Right hindlimb (tissue), 1 donor: Measurements from ENCODE around the gene LAIR1.
"Not testable (repeated sequence)": the region's sequence is repeated elsewhere in the genome, so short reads cannot be mapped to it uniquely, and the experiment has no call there.

ENCODE experiments used
- DNase-seq: peaks from one replicate; pipeline ENCODE4 v3.0.0-alpha.2; 2018

Gene LAIR1

DNA sequence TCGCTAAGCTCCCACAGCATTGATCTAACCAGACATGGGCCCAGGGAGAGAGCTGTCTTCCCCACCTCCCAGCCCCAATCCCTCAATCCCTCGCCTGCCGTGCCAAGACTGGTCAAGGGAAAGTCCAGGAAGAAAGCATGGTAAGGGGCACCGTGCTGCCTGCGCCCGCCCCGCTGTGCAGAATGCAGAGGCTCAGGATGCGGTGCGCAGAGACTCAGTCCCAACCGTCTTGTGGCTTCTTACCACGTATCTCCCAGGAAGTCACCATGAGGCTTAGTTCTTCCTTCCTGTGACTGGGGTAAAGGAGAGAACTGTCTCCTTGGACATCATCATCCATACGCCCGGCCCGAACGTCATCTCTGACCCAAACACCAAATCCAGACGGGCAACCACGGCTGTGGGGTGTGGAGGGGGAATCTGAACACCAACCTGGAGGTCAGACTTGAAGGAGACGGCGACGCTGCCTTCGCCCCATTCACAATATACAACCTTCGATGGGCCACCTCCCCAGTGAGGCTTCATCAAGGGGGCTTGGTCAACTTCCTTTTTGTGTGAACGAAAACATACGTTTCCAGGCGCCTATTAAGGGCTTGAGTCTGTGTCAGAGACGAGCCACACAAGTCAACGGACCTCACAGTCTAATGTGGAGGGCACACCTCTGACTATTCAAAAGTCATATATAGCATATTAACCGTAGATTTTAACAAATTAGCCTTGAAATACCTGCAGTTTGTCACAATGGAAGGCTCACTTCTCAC, 10.6 kb upstream of the LAIR1 start:
- DNase-seq, result not testable (repeated sequence)

DNA sequence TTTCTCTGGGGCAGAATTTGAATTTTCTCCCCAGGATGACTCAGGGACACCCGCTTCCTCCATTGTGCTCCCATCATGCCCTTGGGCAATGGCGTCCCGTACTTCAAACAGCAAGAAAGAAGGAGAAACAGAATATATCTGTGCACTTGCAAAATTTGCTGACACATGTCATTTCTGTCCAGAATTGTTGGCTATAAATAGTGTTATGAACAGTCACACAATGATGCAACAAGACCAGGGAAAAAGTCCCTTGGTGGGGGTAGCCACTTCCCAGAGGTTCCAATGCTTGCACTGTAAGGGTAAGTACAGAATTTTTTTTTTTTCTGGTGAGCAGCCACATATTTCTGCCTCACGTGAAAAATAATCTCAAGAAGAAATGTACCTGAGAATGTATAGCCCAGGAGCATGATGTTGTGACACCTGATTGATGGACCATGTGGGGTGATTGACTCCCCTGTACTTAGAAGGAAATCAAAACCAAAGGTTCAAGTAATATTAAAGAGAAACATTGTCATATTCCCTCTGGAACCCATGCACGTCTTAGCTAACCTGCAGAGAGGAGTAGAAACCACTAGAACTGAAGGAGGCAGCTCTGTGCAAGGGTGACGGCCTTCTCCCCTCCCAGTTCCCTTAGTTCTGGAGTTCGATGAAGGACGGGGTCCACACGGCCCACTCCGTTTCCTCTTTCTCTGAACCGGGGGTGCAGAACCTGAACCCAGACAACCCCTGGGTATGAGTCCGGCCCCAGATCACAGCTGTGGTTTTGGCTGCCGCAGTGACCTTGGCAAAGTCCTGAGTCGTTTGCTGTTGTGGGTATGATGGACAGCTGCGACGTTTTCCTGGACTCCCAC, 9.3 kb upstream of the LAIR1 start:
- DNase-seq, result no peak

DNA sequence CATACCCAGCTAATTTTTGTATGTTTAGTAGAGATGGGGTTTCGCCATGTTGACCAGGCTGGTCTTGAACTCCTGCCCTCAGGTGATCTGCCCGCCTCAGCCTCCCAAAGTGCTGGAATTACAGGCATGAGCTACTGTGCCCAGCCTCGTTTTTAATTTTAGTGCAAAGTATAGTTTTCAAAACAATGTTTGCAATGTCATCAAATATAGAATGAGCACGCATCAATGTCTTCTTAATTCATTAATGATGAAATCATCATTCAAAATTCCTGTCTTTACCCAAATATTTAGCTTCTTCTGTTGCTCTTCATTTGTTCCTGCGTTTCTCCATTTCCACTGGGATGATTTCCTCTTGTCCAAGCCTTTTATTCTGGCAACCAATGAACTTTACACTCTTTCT, 6.7 kb upstream of the LAIR1 start:
- DNase-seq, result not testable (repeated sequence)

DNA sequence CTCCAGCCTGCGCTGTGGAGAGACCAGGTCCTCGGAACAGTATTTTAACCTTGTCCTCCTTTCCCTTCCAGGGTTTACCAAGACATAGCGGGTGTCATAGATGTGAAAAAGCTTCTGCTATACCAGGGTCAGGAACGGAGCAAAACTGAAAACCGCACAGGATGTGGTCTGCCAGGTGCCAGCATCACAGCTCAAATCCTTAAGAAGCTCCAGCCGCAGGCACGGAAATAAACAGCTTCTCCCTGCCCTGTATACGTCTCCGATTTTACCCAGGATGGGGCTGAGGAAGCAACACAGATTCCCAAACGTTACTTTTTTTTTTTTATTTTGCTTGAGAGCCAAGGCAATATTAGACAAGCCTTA, 5.7 kb upstream of the LAIR1 start:
- not testable (repeated sequence) for DNase-seq

DNA sequence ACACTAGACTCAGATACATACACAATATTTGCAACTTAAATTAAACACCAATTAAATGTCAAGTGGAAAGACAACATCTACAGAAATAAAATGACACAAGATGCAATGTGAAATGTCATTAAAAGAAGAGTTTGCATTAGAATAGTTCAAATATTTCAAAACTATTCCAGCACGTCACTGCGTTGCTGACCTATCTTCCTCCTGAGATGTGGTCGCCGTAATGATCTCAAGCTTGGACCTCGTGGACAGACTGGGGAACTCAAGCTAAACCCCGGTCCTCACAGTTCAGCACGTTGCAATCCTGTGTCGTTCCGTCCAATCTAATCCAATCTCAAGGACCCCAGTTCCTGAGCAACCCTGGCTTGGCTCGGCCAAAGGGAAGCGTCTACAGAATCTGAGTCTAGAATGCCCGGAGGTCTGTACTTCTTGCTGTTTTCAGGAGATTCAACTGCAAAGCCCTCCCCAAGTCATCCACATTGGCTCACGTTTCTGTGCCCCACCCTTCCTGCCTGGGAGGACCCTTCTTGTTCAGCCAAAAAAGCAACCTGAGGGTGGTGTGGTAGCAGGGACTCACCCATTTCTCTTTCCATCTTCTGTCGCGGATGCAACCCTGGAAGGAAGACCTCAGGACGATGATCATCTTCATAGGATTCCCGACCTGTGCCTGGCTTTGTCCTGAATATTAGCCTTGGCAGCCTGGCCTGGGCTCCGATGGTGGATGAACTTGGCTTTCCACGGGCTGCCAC, 5.1 kb upstream of the LAIR1 start:
- not testable (repeated sequence) for DNase-seq

DNA sequence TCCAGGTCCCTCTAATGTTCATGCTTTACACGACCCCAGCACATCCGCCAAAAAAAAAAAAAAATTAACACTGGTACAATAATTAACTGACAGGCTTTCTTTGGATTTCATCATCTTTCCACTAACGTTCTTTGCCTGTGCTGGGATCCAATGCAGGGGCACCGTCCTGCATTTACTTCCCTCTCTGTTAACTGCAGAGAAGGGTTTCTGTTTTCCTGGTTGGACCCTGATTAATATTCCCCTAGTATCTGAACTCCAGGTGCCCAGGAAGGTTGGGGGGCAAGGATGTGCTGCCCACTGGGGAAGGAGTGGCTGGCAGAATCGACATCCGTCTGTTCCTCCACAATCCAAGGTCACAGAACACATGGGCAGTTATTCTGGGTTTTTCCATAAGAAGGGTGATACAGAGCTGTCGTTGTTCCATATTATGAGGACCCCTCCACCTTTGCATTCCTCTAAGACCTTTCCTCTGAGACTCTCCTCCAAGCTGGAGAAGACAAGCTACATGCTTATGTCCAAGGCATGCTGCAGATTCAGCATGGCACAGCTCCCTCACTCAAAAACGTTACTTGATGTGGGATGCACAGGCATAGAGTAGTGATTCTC, 4.5 kb upstream of the LAIR1 start:
- no peak for DNase-seq

DNA sequence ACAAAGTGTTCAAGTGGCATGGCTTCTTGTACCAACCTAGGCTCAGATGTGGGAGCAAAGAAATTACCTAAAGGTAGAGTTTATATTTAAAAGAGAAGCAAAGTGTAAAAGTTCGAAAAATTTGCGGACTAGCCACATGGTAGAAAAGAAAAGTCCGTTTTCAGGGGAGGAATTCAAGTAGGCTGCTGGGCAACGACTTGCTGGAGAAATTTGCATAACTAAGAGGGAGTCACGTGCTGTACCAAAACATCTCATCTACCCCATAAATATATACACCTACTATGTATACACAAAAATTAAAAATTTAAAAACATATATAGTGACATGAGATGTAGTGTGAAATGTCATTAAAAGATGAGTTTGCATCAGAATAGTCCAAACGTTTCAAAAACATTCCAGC, 2.1 kb upstream of the LAIR1 start:
- DNase-seq, result no peak

DNA sequence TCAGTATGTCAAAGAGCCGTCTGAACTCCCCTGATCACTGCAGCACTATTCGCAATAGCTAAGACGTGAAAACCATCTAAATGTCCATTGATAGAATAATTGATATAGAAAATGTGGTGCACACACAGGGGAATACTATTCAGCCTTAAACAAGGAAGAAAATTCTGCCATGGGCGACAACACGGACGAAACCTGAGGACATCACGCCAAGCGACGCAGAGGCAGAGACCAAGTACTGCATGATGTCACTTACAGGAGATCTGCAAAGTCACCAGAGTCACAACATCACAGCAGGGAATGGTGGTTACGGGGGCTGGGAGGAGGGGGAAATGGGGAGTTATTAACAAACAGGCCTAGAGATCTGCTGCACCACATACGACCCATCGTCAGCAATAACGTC, 1.1 kb upstream of the LAIR1 start:
- not testable (repeated sequence) for DNase-seq

DNA sequence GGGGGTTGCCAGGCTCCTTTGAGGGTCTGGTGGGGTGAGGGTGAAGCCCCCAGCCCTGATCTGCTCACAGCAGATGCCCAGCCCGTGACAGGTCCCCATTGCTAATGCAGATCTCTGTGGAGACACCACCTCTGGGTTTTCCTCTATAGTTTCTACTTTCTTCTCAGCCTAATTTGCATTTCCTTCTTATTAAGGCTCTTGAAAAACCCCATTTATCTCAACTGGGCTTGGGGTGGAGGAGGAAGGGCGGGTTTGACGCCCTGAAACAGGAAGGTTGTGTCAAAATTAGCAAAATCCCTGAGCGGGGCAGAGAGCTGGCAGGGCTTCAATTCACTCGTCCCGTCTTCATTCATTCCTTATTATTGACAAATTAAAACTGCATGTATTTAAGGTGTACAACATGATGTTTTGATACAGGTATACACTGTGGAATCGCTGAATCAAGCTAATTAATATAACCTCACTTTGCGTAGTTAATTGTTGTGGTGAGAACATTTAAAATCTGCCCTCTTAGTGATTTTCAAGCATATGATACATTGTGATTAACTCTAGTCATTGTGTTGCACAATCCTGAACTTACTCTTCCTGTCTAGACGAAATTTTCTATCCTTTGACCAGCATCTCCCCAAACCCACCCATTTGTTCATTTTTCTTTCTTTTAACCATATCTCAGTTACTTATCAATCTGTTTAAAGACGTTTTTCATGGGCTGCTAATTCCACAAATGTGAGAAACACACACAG, 2.9 kb downstream of the LAIR1 start:
- not testable (repeated sequence) for DNase-seq

DNA sequence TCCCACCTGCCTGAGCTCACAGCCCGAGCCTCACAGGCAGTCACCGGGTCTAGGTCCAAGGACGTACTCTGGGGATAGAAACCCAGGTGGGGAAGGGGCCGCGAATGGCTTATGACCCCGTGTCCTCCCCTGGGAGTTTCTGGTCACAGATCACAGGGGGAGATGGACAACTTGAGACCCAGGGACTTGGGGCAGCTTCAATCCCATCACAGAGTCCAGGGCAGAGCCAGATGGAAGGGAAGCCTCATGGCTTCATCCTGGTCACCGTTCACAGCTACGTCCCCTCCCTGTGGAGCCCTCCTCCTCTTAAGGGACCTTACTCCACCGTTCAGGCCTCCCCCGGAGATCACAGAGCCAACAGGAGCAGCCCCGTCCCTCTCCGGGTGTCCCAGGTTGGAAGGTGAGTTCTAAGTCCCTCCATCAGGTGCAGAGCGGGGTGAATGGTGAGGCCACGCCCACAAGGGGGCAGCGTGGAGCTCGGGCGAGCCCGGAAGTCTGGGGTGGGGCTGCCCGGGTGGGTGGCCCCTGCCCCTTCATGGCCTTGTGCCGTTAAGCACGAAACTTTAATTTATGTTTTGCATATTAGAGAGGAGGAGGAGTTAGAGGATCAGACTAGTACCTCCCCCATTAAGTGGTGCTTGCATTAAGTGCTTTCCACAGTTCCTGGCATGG, 5.4 kb downstream of the LAIR1 start:
- DNase-seq, result not testable (repeated sequence)

DNA sequence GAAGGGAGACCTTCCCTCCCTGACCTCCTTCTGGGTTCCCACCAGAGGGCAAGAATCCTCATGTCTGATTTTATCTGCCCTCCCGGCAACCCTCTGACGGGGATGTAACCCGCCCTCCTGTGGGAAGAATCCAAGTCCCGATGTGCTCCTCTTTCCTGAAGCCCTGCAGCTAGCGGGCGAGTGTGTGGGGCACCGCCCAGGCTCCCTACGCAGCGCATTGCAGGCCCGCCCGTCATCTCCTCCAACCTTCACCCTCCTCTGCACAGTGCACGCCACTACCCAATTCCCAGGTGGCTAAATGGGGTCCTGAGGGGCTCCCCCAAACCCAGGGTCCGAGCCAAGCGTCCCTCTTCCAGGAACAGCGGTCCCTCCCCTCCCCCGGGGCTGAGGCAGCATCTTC, 7.3 kb downstream of the LAIR1 start:
- no peak for DNase-seq

DNA sequence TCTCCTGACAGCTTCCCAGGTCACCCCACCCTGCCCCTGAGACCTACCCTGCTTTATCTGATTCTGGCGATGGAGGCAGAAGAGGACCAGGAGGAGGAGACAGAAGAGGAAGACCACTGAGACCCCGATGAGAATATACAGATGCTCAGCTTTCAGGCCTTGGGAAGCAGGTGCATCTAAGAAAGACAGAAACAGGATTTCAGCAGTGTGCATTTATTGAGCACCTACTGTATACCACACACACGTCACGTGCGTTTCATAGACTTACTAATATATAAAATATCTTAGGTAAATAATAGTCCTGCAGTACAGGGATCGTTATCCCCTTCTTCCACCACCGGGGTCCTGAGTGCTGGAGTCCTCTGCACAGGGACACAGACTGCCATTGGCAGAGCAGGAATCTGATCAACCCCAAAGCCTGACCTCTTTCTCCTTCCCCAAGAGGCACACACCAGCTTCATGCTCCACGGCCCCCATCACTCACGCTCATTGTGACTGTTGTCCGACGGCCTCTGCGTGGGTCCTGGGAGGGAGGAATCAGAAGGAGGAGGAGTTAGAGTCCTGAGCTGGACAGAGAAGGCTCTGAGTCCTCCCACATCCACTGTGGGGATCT, 8.2 kb downstream of the LAIR1 start:
- no peak for DNase-seq

DNA sequence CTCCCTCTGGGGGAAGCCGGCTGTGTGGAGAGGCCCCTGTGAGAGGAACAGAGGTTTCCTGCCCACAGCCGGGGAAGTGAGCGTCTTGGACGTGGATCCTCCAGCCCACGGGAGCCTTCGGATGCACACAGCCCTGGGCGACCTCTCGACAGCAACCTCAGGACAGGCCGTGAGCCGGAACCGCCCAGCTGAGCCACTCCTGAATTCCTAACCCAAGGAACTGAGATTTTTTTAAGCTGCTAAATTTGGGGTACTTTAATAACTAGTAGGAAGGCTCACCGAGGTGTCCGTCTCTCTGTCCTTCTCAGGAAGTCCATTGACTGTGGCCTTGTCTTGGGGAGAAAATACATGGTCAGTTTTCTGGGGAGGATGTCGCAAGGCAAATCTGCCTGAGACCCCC, 9.1 kb downstream of the LAIR1 start:
- no peak for DNase-seq

DNA sequence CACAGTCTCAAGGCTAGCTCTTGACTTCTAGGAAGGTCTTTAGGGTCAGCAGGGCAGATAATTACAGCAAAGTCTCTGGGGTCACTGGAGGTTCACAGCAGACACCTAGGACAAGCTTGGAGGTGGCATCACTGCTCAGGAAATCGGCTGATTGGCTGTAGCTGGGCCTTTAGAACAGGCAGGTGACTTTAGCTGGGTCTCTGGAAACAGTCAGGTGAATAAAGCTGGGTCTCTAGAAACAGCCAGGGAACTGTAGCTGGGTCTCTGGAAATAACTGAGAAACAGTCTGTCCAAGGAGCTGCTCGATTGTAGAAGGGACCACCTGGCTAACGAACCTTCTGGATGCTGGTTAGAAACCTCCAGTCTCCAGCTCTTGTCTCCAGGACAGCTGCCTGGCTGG, 10.0 kb downstream of the LAIR1 start:
- DNase-seq, result no peak

DNA sequence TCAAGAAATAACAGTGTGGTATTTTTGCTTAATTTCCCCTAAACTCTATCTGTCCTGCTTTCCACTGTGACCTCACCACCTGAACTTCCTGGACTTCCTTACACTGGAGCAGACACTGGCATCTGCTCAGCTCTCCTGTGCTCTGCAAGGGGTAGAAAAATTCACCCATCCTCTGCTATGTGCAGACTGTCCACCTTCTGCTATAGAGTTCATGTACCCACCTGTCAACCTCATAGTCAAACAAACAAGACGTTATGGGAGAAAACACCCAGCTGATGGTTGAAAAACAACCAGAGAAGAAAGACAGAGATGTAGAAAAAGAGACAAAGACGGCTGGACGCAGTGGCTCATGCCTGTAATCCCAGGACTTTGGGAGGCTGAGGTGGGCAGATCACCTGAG, 12.2 kb downstream of the LAIR1 start:
- no peak for DNase-seq

DNA sequence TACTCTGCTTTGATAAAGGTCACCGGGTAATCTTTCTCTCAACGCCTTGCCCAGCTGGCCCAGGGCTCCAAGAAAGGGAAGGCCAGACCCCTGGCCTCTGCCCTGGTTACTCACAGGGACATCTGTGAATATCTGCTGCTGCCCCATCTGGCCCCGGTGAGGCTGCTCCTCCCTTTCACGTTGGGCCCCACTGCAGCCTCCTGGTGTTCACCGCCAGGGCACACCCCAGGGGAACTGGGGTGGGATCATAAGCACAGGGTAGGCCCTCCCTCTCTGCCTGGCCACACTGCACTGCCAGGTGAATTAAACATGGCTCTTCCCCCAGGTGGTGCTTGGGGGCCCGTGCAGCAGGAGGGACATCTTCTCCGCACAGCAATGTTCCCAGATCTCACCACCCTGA, 12.7 kb downstream of the LAIR1 start:
- no peak for DNase-seq

DNA sequence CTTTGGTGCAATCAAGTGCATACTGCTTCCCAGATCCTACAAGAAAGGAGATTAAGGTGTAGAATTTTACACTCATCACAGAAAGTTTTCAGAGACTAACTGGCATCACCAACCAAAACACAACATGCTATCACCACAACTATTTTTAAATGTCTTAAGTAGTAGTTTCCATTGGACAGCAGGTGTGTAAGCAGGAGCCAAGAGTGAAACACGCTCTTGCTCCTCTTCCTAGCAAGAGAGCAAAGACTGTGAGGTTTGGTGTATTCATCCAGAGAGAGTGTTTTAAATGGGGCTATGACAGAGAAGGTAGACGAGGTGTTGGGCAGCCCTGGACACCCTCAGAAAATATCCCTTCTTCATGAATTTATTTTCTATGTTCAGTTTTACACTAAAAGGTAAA, 13.3 kb downstream of the LAIR1 start:
- DNase-seq, result no peak

DNA sequence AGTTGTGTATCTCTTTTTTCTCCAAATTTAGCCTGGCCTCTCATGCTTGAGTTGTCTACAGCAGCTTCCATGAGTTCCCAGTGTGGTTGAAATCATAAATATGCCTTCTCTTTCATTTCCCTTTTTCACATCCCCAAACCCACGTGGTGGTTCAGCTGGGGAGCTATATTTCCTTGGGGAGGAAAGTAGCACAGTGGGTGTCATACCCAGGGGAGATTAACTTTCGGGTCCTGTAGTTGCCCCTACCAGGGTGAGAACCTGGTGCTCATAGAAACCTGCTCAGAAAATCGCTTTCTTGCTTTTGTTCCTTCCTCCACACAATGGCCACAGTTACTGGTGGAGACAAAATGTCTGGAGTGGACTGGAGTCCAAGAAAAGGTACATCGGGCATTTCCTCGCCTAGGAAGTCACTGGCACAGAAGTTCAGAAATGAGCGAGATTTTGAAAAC, 18.8 kb downstream of the LAIR1 start:
- DNase-seq, result no peak

DNA sequence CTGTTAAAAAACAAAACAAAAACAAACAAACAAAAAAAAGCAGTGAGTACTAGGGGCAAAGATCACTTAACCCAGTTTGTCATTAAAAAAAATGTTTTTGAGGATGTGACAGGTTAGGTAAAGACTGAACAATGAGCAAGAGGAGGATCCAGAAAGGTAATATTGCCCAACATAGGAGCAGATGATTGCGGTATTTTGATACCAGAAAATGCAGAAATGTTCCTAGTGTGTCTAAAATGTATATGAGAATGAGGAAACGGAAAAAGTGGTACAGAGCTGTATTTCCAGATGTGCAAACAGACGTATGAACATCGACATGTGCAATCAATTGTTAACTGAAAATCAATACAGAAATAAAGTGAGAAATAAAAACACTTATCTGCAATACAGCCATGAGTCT, 20.9 kb downstream of the LAIR1 start:
- no peak for DNase-seq

DNA sequence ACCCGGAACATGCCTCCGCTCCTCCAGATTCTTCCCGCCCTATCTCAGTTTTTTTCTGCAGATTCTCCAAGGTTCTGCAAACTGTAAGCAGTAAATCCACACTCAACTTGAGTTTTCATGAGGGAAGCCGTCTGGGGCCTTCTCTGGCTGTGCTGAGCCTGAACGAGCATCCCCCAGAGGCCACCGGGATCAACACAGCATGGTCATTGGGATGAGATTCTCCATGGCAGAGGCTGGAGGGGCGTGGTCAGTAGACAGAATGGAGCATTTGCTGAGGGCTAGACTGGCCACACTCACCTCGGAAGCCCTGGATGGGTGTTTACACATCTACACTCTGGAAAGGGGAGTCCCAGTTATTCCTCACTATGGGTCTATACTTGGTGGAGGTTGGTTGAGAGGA, 23.4 kb downstream of the LAIR1 start:
- no peak for DNase-seq

DNA sequence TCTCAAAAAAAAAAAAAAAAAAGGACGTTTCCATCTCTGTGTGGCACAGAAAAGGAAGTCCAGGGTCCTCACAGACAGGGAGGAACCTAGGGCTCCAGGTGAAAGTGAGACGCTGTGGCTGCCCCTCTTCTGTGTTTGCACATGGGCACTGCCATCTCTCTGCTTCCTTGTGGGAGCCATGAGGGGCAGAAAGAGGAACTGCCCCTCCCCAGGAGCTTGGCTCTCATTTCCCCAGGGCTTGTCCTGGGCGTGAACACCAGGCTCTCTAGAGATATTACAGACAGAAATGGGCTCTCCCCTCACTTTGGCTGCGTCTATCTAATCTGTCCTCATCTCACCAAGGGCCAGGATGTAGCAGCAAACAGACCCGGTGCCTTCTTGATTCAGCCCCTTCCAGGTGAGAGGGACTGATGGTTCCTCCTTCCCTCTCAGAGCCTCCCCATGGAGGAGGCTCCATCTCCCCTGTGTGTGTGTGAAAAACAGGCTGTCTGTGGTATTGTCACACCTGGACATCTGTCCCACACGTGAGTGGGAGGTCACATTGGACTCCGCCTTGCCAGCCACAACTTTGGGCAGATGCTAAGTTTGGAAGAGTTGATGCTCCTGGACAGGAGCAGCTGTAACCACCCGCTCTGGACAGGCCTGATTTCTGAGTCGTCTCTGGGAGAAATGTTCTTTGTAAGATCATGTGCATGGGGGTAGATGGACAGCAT, 24.9 kb downstream of the LAIR1 start:
- no peak for DNase-seq
